Epithelial cell of esophagus (primary cell): ENCODE measurements around the gene TMEM94.
"Not testable (repeated sequence)": the region's sequence is repeated elsewhere in the genome, so short reads cannot be mapped to it uniquely, and the experiment has no call there.

ENCODE experiments used
- DNase-seq: peaks from one replicate; pipeline ENCODE4 v3.0.0; 2010; ENCODE audit warnings: low read depth
- H3K4me3 ChIP-seq: 2 replicates; pipeline ENCODE4 v1.5.1; 2011; ENCODE audit warnings: mild to moderate bottlenecking, low read length, control low read depth
- TF ChIP-seq, protein P1 (sequence below): IDR thresholded peaks from 2 replicates; pipeline ENCODE4 v1.5.1; 2011; ENCODE audit warnings: low read depth, mild to moderate bottlenecking, low read length, control low read depth, inconsistent platforms; ENCODE audit not compliant: insufficient read depth; ENCODE audit errors: missing control alignments

Gene TMEM94

DNA sequence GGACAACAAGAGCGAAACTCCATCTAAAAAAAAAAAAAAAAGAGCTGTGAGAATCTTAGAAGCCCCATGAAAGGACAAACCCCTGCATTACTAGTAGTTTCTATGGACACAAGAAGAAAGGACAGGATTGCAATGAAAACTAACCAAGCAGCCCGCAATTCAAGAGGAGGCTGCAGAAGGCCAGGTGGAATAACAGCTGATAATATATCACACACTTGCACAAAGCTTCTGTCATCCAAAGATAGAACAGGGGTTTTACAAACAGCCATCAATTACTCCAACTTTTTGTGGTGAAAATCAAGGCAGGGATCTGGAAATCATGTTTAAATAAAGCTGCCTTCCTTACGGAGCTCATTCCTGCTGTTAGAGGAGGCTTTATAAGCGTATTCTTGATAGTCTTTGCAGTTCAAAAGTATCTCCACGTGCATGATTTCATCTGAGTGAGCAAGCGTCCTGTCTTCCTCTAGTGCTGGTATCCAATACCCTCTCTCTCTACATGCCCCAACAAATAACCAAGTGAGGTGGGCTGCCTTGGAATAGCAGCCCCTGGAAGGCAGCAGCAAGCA lies 23.1 kb upstream of the TMEM94 start:
- no peak for DNase-seq
- TF ChIP-seq, protein P1, sequence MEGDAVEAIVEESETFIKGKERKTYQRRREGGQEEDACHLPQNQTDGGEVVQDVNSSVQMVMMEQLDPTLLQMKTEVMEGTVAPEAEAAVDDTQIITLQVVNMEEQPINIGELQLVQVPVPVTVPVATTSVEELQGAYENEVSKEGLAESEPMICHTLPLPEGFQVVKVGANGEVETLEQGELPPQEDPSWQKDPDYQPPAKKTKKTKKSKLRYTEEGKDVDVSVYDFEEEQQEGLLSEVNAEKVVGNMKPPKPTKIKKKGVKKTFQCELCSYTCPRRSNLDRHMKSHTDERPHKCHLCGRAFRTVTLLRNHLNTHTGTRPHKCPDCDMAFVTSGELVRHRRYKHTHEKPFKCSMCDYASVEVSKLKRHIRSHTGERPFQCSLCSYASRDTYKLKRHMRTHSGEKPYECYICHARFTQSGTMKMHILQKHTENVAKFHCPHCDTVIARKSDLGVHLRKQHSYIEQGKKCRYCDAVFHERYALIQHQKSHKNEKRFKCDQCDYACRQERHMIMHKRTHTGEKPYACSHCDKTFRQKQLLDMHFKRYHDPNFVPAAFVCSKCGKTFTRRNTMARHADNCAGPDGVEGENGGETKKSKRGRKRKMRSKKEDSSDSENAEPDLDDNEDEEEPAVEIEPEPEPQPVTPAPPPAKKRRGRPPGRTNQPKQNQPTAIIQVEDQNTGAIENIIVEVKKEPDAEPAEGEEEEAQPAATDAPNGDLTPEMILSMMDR = no peak
- H3K4me3 ChIP-seq = no peak overlapping the region

DNA sequence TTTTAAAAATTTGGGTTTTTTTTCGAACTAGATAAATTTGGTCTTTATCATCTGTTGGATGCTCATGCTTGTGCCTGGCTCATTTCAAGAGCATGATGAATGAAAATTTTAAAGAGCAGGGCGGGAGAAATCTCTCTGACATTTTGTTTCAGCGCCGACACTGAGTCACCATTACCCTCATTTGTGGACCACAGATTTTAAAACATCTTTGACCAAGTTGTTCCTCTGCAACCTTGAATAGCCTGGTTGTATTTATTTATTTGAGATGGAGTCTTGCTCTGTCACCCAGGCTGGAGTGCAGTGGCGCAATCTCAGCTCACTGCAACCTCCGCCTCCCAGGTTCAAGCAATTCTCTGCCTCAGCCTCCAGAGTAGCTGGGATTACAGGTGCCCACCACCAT lies 22.0 kb upstream of the TMEM94 start:
- DNase-seq, H3K4me3 ChIP-seq: not testable (repeated sequence)

DNA sequence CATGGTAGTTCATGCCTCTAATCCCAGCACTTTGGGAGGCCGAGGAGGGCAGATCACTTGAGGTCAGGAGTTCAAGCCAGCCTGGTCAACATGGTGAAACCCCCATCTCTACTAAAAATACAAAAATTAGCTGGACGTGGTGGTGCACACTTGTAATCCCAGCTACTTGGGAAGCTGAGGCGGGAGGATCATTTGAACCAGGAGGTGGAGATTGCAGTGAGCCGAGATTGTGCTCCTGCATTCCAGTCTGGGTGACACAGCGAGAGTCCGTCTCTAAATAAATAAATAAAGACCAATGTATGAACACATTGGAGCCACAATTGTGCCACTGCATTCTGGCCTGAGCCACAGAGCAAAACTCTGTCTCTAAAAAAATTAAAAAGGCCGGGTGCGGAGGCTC lies 19.0 kb upstream of the TMEM94 start:
- not testable (repeated sequence) for DNase-seq, H3K4me3 ChIP-seq

DNA sequence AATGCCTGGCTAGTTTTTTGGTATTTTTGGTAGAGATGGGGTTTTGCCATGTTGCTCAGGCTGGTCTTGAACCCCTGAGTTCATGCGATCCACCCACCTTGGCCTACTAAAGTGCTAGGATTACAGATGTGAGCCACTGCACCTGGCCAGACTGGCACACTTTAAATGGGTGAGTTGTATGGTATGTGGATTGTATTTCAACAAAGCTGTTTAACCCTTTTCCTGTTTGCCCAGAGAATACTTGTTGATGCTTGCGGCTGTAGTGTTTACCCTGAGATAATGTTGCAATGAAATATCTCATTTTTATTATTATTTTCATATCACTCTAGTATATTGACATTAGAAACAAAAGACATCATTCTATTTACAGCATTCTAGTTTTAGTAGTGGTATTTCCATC lies 17.1 kb upstream of the TMEM94 start:
- peak; percentile 74 for DNase-seq
- TF ChIP-seq, protein P1 = no peak
- no peak overlapping the region for H3K4me3 ChIP-seq

- DNase-seq = no peak
- TF ChIP-seq, protein P1 = no peak
- no peak overlapping the region for H3K4me3 ChIP-seq
Measured at GRCh38 chr17:75440738-75441448, 15.5 kb upstream of the TMEM94 start.

- TF ChIP-seq, protein P1 = no peak
- peak; percentile 42 for DNase-seq
- no peak overlapping the region for H3K4me3 ChIP-seq
Measured at GRCh38 chr17:75442168-75443103, 14.0 kb upstream of the TMEM94 start.

DNA sequence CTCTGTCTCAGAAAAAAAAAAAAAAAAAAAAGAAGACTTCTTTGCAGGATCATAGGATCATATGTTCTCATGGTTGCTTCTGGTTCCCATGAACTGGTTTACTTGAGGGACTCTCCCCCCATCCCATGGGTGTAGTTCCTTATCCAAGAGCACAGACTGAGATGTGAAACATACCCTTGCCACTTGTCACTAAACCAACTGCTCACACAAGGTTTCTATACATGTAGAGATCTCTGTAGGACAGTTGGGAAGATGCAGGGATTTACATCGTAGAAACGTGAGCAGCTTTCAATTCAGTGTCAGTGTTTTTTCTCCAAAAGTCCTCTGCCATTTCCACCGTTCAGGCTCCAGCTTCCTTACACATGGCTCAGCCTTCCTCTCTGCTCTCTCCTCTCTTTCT lies 11.1 kb upstream of the TMEM94 start:
- H3K4me3 ChIP-seq = no peak overlapping the region
- TF ChIP-seq, protein P1 = no peak
- DNase-seq = no peak

- not testable (repeated sequence) for H3K4me3 ChIP-seq, DNase-seq
Measured at GRCh38 chr17:75445896-75446295, 10.5 kb upstream of the TMEM94 start.
